ENCODE results near the gene PAPSS1.

PAPSS1 gene

GRCh38 chr4:107693132-107693531, 26.9 kb downstream of the PAPSS1 start:
- Histone ChIP-seq H3K4me2 (ENCODE audit: low read length) (no peak overlapping the region), H3K27ac (ENCODE audit: low read depth, low read length) (no peak overlapping the region), H3K79me2 (ENCODE audit: control insufficient read depth, low read length) (peaks cover 5% of the 10 kb centered on the region), H3K36me3 (ENCODE audit: control insufficient read depth, low read length) (peaks cover 28% of the 10 kb centered on the region), H3K9me3 (ENCODE audit: control insufficient read depth, insufficient read depth, low read length) (no peaks in the 10 kb centered on the region), H3K27me3 (ENCODE audit: control insufficient read depth, low read length) (no peaks in the 10 kb centered on the region), H3K9me2 (replicated peaks; ENCODE audit: control insufficient read depth, low read length) (no peaks in the 10 kb centered on the region), H3K4me1 (ENCODE audit: control insufficient read depth, low read length) (no peaks in the 10 kb centered on the region), H3K4me3 (ENCODE audit: low read length) (no peak overlapping the region), H4K20me1 (ENCODE audit: control insufficient read depth, insufficient read depth, low read depth, low read length) (no peaks in the 10 kb centered on the region), H3F3A (ENCODE audit: control insufficient read depth, insufficient read depth) (no peaks in the 10 kb centered on the region)
- TF ChIP-seq EZH2phosphoT487 (IDR thresholded peaks at IDR 0.05; ENCODE audit: borderline replicate concordance, low read length) = no peak
- TF ChIP-seq, protein P1, sequence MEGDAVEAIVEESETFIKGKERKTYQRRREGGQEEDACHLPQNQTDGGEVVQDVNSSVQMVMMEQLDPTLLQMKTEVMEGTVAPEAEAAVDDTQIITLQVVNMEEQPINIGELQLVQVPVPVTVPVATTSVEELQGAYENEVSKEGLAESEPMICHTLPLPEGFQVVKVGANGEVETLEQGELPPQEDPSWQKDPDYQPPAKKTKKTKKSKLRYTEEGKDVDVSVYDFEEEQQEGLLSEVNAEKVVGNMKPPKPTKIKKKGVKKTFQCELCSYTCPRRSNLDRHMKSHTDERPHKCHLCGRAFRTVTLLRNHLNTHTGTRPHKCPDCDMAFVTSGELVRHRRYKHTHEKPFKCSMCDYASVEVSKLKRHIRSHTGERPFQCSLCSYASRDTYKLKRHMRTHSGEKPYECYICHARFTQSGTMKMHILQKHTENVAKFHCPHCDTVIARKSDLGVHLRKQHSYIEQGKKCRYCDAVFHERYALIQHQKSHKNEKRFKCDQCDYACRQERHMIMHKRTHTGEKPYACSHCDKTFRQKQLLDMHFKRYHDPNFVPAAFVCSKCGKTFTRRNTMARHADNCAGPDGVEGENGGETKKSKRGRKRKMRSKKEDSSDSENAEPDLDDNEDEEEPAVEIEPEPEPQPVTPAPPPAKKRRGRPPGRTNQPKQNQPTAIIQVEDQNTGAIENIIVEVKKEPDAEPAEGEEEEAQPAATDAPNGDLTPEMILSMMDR (IDR thresholded peaks at IDR 0.05; ENCODE audit: low read depth, low read length, poor library complexity, severe bottlenecking) = no peak

DNA sequence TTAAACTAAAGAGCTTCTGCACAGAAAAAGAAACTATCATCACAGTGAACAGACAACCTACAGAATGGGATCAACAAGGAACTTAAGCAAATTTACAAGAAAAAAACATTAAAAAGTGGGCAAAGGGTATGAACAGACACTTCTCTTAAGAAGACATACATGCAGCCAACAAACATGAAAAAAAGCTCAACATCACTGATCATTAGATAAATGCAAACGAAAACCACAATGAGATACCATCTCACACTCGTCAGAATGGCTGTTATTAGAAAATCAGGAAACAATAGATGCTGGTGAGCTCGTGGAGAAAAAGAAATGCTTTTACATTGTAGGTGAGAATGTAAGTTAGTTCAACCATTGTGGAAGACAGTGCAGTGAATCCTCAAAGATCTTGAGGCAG, 27.8 kb downstream of the PAPSS1 start:
- H3K9me2 ChIP-seq (replicated peaks; ENCODE audit: control insufficient read depth, low read length) = no peaks in the 10 kb centered on the region
- no peak overlapping the region for H3K4me3 ChIP-seq (ENCODE audit: low read length)
- peaks cover 20% of the 10 kb centered on the region for H3K36me3 ChIP-seq (ENCODE audit: control insufficient read depth, low read length)
- no peaks in the 10 kb centered on the region for H3F3A ChIP-seq (ENCODE audit: control insufficient read depth, insufficient read depth)
- TF ChIP-seq, protein P1 (IDR thresholded peaks at IDR 0.05; ENCODE audit: low read depth, low read length, poor library complexity, severe bottlenecking) = no peak
- TF ChIP-seq EZH2phosphoT487 (IDR thresholded peaks at IDR 0.05; ENCODE audit: borderline replicate concordance, low read length) = no peak
- H3K27me3 ChIP-seq (ENCODE audit: control insufficient read depth, low read length) = no peaks in the 10 kb centered on the region
- peaks cover 2% of the 10 kb centered on the region; the same call in 1 of the 2 replicates for H3K79me2 ChIP-seq (ENCODE audit: control insufficient read depth, low read length)
- H3K27ac ChIP-seq (ENCODE audit: low read depth, low read length) = no peak overlapping the region
- H4K20me1 ChIP-seq (ENCODE audit: control insufficient read depth, insufficient read depth, low read depth, low read length) = no peaks in the 10 kb centered on the region
- H3K9me3 ChIP-seq (ENCODE audit: control insufficient read depth, insufficient read depth, low read length) = no peaks in the 10 kb centered on the region
- H3K4me1 ChIP-seq (ENCODE audit: control insufficient read depth, low read length) = no peaks in the 10 kb centered on the region
- H3K4me2 ChIP-seq (ENCODE audit: low read length) = no peak overlapping the region

DNA sequence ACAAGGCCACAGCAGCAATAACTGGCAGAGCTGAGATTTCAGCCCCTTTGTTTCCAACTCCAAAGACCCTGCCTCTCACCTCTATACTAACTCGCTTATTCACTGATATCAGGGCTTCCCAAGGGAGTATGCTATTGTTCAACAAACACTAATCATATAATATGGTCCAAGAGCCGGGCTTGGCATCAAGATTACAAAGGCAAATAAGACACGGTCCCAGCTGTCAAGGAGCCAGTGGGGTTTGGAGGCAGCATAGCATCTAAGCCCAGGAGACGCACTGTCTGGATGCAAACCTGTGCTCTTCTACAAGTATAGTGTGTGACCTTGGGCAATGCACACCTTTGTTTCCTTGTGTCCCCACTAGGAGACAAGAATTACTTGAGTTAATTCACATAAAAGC, 28.7 kb downstream of the PAPSS1 start:
- TF ChIP-seq, protein P1 (IDR thresholded peaks at IDR 0.05; ENCODE audit: low read depth, low read length, poor library complexity, severe bottlenecking) = no peak
- no peak overlapping the region for H3K27ac ChIP-seq (ENCODE audit: low read depth, low read length)
- H3K36me3 ChIP-seq (ENCODE audit: control insufficient read depth, low read length) = peaks cover 19% of the 10 kb centered on the region
- no peak overlapping the region for H3K4me3 ChIP-seq (ENCODE audit: low read length)
- H3K79me2 ChIP-seq (ENCODE audit: control insufficient read depth, low read length) = no peaks in the 10 kb centered on the region
- no peaks in the 10 kb centered on the region for H3K4me1 ChIP-seq (ENCODE audit: control insufficient read depth, low read length)
- no peaks in the 10 kb centered on the region for H3F3A ChIP-seq (ENCODE audit: control insufficient read depth, insufficient read depth)
- no peak overlapping the region for H3K4me2 ChIP-seq (ENCODE audit: low read length)
- no peaks in the 10 kb centered on the region for H4K20me1 ChIP-seq (ENCODE audit: control insufficient read depth, insufficient read depth, low read depth, low read length)
- H3K27me3 ChIP-seq (ENCODE audit: control insufficient read depth, low read length) = no peaks in the 10 kb centered on the region
- H3K9me2 ChIP-seq (replicated peaks; ENCODE audit: control insufficient read depth, low read length) = no peaks in the 10 kb centered on the region
- H3K9me3 ChIP-seq (ENCODE audit: control insufficient read depth, insufficient read depth, low read length) = no peaks in the 10 kb centered on the region

Measured in DOHH2 (cell line).